Umbilical cord (tissue), 1 donor: Measurements from ENCODE around the gene ANKRD13D. TPM values are rescaled to one million over a fixed set of nuclear protein-coding genes. Genes with fewer than 3 reads are reported as not detected.

Experiments
- total RNA-seq: library from RNA; depleted of rRNA; stranded (reverse); fragments of >200 nt; gene quantifications from one replicate; pipeline ENCODE4 v1.2.3, GENCODE V29; 2014; ENCODE audit warnings: low replicate concordance; ENCODE audit not compliant: insufficient read depth

ANKRD13D gene
- total RNA-seq, 1 donor from 2014 or later: 31.1 TPM

Other genes with a start within 250 kb of the ANKRD13D start
- gene RHOD, start 232.5 kb upstream of the ANKRD13D start, total RNA-seq: 15.2 TPM
- 44.1 TPM for gene KDM2A, start 170.0 kb upstream of the ANKRD13D start, total RNA-seq
- gene GRK2, start 22.8 kb upstream of the ANKRD13D start, total RNA-seq: 46.2 TPM
- 7.5 TPM for gene SSH3, start 14.2 kb downstream of the ANKRD13D start, total RNA-seq
- gene POLD4, start 64.2 kb downstream of the ANKRD13D start, total RNA-seq: 52.7 TPM
- gene CLCF1, start 84.3 kb downstream of the ANKRD13D start, total RNA-seq: 11.1 TPM
- gene RAD9A, start 102.7 kb downstream of the ANKRD13D start, total RNA-seq: 9.4 TPM
- 50.1 TPM for gene PPP1CA, start 112.6 kb downstream of the ANKRD13D start, total RNA-seq
- 0.72 TPM for gene TBC1D10C, start 114.8 kb downstream of the ANKRD13D start, total RNA-seq
- gene CARNS1, start 126.4 kb downstream of the ANKRD13D start, total RNA-seq: 1.2 TPM
- 33.0 TPM for gene RPS6KB2, start 139.2 kb downstream of the ANKRD13D start, total RNA-seq
- 9.9 TPM for gene PTPRCAP, start 148.4 kb downstream of the ANKRD13D start, total RNA-seq
- 35.2 TPM for gene CORO1B, start 154.2 kb downstream of the ANKRD13D start, total RNA-seq
- gene GPR152, start 163.4 kb downstream of the ANKRD13D start, total RNA-seq: not detected
- 0.96 TPM for gene CABP4, start 166.1 kb downstream of the ANKRD13D start, total RNA-seq
- gene TMEM134, start 179.9 kb downstream of the ANKRD13D start, total RNA-seq: 10.6 TPM
- gene AIP, start 193.7 kb downstream of the ANKRD13D start, total RNA-seq: 78.0 TPM
- gene PITPNM1, start 216.1 kb downstream of the ANKRD13D start, total RNA-seq: 28.6 TPM
- 17.3 TPM for gene CDK2AP2, start 218.9 kb downstream of the ANKRD13D start, total RNA-seq
- not detected for gene CABP2, start 234.1 kb downstream of the ANKRD13D start, total RNA-seq